GM13976 (cell line): ENCODE measurements around the gene ACVR1.

Source experiments
- DNase-seq: peaks from one replicate; pipeline ENCODE4 v3.0.0; 2012; ENCODE audit warnings: low spot score
- CTCF ChIP-seq: IDR thresholded peaks from 2 replicates; pipeline ENCODE4 v1.5.1; 2012; ENCODE audit warnings: borderline replicate concordance, mild to moderate bottlenecking; ENCODE audit not compliant: insufficient read depth; ENCODE audit errors: extremely low read depth, missing control alignments, control extremely low read depth
- in situ Hi-C: fragments of 300-500 bp; cut with MboI; formaldehyde crosslinking; loops from one replicate; pipeline ENCODE4 v1.12.0; 2022; ENCODE audit warnings: low sequenced_read_pairs, mixed read lengths, inconsistent platforms; ENCODE audit not compliant: unreplicated experiment

Gene ACVR1

GRCh38 chr2:157836531-157836930 lies 39.6 kb downstream of the ACVR1 start:
- no peak for TF ChIP-seq CTCF
- no peak for DNase-seq
- in situ Hi-C loops = no loop called here

GRCh38 chr2:157835425-157835824 lies 40.7 kb downstream of the ACVR1 start:
- DNase-seq = no peak
- no peak for TF ChIP-seq CTCF
- in situ Hi-C loops = no loop called here

DNA sequence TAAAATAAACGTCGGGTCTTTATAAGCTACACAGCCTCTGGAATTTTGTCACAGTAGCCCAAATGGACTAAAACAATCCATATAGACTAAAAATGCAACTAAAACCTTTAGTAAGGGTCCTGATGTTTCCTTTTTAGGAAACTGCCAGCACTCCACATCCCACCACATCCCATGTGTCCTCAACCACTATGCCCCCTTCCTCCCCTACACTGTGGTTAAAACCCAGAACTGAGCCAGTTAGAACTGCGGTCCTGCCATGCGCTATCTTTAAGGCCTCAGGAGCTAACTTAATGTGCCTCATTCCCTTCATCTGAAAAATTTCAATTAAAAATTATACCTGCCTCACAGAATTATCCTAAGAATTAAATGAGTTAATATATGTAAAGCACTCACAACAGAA lies 41.1 kb downstream of the ACVR1 start:
- in situ Hi-C loops = no loop called here
- no peak for DNase-seq
- TF ChIP-seq CTCF = no peak

DNA sequence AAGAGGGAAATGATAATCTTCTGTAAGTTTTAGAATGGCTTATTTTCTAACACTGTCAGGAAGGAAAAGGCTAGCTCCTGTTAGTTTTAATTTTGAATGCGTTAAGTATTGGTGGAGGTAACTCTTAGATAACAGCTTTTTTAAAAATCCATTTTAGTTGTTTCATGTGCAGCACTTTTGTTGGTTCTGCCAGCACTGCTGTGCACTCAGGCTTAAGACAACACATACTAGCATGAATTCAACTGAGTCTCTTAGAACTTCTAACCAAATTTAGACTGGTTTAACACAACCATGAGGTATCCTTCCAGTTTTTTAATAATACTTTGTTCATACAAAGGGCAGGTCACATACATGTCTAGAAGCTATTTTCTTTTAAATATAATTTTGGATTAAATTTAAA lies 42.4 kb downstream of the ACVR1 start:
- in situ Hi-C loops = no loop called here
- no peak for TF ChIP-seq CTCF
- DNase-seq = no peak

DNA sequence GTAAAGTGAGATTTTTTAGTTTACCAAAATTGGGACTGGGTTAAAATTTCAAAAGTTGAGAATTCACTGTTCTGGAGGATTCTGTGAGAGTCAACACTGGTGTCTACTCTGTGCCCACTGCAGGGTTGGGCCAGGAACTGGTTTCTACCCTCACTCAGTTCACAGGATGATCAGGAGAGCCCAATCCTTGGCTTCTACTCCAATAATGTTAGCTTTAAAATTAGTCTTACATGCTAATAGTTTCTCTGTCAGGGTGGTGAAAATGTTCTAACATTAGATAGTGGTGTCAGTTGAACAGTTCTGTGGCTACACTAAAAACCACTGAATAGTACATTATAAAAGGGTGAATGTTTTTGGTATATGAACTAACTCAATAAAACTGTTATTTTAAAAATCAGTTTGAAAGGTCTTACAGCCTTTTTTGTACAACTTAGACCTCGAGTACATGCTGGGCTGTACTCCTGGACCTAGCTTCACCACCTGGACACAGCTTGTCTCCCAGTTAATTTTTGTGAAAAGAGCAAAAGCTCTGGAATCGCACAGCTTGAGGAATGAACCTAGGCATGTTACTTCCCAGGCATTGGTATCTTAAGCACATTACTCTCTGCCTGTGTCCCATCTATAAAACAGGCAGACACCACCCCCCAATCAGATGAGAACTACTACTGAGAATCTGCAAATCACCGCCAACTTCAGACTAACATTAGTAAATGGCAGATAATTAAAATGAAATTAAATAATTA lies 44.4 kb downstream of the ACVR1 start:
- no peak for DNase-seq
- in situ Hi-C loops = no loop called here
- TF ChIP-seq CTCF = no peak

DNA sequence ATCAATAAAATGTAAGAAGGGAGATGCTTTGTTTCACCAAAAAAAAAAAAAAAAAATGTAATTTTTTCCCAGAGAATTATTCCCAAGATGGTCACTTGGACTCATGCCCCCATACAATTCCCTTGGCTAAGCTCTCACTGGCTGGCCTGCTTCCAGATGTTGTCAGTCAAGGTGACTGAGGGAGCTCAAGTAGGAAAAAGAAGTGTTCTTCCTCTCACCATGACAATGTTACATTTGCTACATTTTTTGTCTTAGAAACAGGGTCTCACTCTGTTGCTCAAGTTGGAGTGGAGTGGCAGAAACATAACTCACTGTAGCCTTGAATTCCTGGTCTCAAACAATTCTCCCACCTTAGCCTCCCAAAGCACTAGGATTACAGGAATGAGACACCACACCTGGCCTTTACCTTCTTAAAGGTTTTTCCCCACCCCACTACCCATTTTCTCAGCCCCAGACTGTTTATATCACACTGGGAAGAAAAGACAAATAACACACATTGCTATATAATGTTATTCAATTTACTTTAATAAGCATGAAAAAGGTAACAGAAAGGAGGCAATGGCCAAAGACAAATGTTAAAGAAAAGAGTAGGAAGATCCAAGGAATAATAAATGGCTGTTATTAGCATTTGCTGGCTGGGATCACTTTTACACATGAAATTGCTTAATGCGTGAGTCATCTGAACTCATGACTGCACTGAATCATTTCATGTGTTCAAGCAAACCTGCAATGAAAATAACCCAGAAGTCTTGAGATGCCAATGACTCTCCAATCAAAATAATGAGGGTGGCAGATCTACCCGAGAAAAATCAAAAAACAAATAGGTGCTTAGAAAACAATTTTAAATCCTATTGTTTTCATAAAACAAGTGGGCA lies 45.2 kb downstream of the ACVR1 start:
- in situ Hi-C loops = no loop called here
- DNase-seq = no peak
- no peak for TF ChIP-seq CTCF

- no peak for DNase-seq
- no peak for TF ChIP-seq CTCF
- in situ Hi-C loops = no loop called here
Observed at GRCh38 chr2:157830266-157830665, 45.9 kb downstream of the ACVR1 start.
